Bronchial epithelial cell (primary cell): ENCODE measurements around the gene CYB5R4. TPM values are rescaled to one million over a fixed set of nuclear protein-coding genes. Genes with fewer than 3 reads are reported as not detected.

Experiments used
- DNase-seq: peaks from one replicate; pipeline ENCODE4 v3.0.0-alpha.2; 2010; ENCODE audit warnings: low read depth
- FAIRE-seq: peaks from 2 replicates; lab custom pipeline; 2011; peaks lifted over from hg19 to GRCh38; lab: Jason Lieb, UNC
- H3K27me3 ChIP-seq: 2 replicates; pipeline ENCODE4 v1.5.1; 2011; ENCODE audit warnings: low read length; ENCODE audit not compliant: control insufficient read depth, insufficient read depth
- H3K36me3 ChIP-seq: 2 replicates; pipeline ENCODE4 v1.5.1; 2011; ENCODE audit warnings: low read length; ENCODE audit not compliant: control insufficient read depth, insufficient read depth
- H3K4me3 ChIP-seq: 2 replicates; pipeline ENCODE4 v1.5.1; 2011; ENCODE audit warnings: mild to moderate bottlenecking, low read depth, low read length, control low read depth
- total RNA-seq: library from RNA; depleted of rRNA; stranded (reverse); fragments of >200 nt; gene quantifications from 2 replicates; pipeline ENCODE4 v1.2.1, GENCODE V29; 2014
- TF ChIP-seq, protein P1 (sequence below): IDR thresholded peaks from 2 replicates; pipeline ENCODE4 v1.5.1; 2011; ENCODE audit warnings: mild to moderate bottlenecking, moderate library complexity, low read length, control low read depth, inconsistent platforms; ENCODE audit not compliant: insufficient read depth, severe bottlenecking

Gene CYB5R4
- total RNA-seq, 1 donor from 2014 or later: 4.7 TPM

DNA sequence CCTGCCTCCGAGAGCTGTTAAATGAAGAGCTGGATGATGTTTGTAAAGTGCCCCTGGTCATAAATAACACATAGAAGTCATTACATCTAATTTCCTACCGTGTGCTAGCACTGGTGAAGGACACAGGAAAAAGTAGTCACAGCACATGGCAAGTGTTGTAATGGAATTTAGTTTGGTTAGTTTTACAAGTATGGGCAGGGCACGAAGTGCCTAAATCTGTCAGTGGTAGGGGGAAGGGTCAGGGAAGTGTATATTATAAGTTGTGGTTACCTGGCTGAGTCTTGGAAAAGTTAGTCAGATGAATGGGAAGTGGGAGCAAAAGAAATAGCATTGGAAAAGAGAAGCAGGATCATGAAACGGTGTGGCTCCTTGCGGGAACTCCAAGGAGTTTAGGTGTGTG, 4.7 kb upstream of the CYB5R4 start:
- H3K27me3 ChIP-seq: no peaks in the 10 kb centered on the region

DNA sequence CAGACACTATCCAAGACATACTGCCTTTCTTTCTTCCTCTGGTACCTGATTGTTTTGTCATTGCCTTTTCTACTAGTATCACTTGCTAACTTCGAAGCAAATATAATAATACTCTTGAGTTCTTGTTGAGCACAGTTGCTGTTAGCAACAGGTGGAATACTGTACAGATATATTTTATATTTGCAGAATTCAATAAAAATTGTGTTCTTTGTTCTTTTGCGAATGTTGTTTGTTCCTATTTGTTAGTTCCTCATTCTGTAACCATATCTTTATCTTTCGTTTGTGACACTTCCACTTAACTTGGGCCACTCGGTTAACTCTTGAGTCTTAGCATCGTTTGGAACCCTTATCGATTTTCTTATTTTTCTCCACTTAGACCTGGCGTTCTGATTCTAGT, 868 bp downstream of the CYB5R4 start:
- no peak for DNase-seq
- Histone ChIP-seq H3K27me3 (no peaks in the 10 kb centered on the region), H3K36me3 (peaks cover 2% of the 10 kb centered on the region), H3K4me3 (peak overlapping the region; percentile 82)
- no peak for FAIRE-seq
- TF ChIP-seq, protein P1, sequence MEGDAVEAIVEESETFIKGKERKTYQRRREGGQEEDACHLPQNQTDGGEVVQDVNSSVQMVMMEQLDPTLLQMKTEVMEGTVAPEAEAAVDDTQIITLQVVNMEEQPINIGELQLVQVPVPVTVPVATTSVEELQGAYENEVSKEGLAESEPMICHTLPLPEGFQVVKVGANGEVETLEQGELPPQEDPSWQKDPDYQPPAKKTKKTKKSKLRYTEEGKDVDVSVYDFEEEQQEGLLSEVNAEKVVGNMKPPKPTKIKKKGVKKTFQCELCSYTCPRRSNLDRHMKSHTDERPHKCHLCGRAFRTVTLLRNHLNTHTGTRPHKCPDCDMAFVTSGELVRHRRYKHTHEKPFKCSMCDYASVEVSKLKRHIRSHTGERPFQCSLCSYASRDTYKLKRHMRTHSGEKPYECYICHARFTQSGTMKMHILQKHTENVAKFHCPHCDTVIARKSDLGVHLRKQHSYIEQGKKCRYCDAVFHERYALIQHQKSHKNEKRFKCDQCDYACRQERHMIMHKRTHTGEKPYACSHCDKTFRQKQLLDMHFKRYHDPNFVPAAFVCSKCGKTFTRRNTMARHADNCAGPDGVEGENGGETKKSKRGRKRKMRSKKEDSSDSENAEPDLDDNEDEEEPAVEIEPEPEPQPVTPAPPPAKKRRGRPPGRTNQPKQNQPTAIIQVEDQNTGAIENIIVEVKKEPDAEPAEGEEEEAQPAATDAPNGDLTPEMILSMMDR: no peak

More for the DNA sequence above, 4.7 kb upstream of the CYB5R4 start:
- TF ChIP-seq, protein P1: no peak
- H3K36me3 ChIP-seq: no peaks in the 10 kb centered on the region
- DNase-seq (peak; percentile 67), FAIRE-seq (no peak)
- H3K4me3 ChIP-seq: no peak overlapping the region

DNA sequence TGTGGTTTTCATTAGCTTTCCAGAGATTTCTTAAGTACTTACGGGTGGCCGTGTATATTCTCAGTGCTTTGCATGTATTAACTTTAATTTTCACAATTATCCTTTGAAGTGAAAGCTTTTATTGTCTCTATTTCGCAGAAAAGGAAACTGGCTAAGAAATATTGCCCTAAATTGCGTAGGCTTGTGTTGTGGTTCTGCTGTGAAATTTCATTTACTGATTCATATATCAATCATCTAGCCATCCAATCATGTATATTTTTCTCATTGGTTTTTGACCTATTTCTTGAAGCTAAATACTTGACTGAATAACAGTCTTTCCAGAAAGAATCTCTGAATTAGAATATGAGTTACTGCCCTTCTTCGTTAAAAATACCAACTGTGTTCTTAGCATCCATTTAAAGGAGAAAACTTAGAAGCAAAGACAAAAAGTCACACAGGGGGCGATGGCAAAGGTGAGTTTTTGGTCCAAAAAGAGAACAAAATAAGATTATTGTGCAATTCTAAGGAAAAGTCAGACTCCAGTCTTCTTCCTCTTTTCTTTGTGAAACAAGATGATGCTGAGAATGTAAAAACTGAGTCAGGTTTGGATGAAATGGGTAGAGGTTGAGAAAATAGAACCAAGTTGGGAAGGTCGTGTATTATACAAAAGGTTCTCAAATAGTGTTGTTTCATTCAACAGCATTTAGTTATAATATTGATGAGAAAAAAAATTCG, 1.4 kb downstream of the CYB5R4 start:
- Histone ChIP-seq H3K36me3 (peaks cover 3% of the 10 kb centered on the region), H3K27me3 (no peaks in the 10 kb centered on the region), H3K4me3 (no peak overlapping the region)
- TF ChIP-seq, protein P1: no peak
- no peak for FAIRE-seq
- no peak for DNase-seq

DNA sequence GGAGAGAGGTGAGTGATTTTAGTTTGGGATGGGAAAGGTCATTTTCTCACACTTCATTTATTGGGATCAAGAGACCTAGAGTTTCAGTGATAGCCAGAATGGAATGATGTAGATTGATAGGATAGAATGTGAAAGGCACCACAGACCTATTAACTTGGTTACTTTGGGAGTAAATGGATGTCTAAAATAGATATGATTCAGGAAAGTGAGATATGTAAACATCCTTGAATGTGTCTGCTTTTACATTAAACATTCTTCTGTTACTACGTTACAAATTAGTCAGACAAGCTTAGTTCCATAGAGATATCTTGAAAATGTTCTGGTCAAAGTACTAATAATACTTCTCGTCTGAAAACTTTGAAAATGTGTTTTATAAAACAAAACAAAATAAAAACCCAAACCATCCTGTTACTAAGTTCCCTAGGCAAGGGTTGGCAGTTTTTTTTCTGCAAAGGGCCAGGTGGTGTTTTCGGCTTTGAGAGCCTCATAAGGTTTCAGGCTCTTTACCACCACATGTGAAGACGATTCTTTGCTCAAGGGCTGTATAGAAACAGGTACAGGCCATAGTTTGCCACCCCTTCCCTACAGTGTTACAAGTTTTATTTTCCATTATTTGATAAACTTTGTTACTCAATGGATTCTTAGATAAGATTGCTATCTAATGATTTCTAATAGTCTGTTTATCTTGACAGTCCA, 3.4 kb downstream of the CYB5R4 start:
- FAIRE-seq (no peak), DNase-seq (peak; percentile 64)
- Histone ChIP-seq H3K36me3 (peaks cover 3% of the 10 kb centered on the region), H3K4me3 (no peak overlapping the region), H3K27me3 (no peaks in the 10 kb centered on the region)
- TF ChIP-seq, protein P1: no peak

DNA sequence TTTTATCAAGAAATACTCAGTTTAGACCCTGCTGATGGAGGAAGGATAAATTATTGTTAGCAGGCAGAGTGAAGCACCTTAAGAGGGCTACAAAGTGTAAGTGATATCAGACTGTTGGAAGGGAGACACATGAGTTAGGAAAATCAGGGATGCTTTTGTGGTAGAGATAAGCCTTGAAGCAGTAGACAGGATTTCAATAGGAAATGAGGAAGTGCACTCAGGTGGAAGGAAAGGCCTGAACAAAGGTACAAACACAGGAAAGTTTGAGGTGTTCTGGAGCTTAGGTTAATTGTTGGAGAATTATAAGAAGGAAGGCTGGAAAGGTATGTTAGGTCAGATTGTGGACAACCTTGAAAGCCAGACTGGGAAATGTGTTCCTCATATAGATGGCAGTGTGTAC, 7.6 kb downstream of the CYB5R4 start:
- Histone ChIP-seq H3K4me3 (no peak overlapping the region), H3K27me3 (no peaks in the 10 kb centered on the region), H3K36me3 (peaks cover 3% of the 10 kb centered on the region)
- no peak for FAIRE-seq
- no peak for DNase-seq
- TF ChIP-seq, protein P1: no peak
